HEK293 (cell line): ENCODE results near the gene GLIS1.
A peak's percentile ranks its signal among the peaks of the same experiment; 100 is the strongest.

Experiments used
- CTCF ChIA-PET: fragments of 350-600 bp; formaldehyde crosslinking; extraction: SDS; loops from one replicate; lab custom pipeline; 2021; ENCODE audit warnings: antibody characterized with exemption; lab: Yijun Ruan, JAX
- POLR2A ChIA-PET: fragments of 300-600 bp; formaldehyde crosslinking; extraction: SDS; loops from one replicate; lab custom pipeline; 2020; ENCODE audit warnings: antibody characterized with exemption, inconsistent platforms; lab: Yijun Ruan, JAX
- H3K27ac ChIP-seq: fragments of 200-500 bp; sonication (Bioruptor generic); 2 replicates; pipeline ENCODE4 v1.5.1; 2014; ENCODE audit warnings: low read depth, low read length, control low read depth, inconsistent platforms; ENCODE audit errors: extremely low read depth
- H3K36me3 ChIP-seq, 2 experiments: fragments of 200-500 bp in 1 of 2; sonication (Bioruptor generic) in 1 of 2; 1 replicate in 1 of 2; 2 replicates in 1 of 2; pipeline ENCODE4 v1.5.1; 2014 to 2017; ENCODE audit warnings: inconsistent platforms in 2 of 2, low read length in 2 of 2; ENCODE audit not compliant: control insufficient read depth in 2 of 2, insufficient read depth in 1 of 2
- H3K4me1 ChIP-seq: fragments of 200-500 bp; sonication (Bioruptor generic); 2 replicates; pipeline ENCODE4 v1.5.1; 2014; ENCODE audit warnings: mild to moderate bottlenecking, low read length, inconsistent platforms; ENCODE audit not compliant: control insufficient read depth, insufficient read depth
- H3K4me3 ChIP-seq: 2 replicates; pipeline ENCODE4 v1.5.1; 2011; ENCODE audit warnings: low read depth, mild to moderate bottlenecking, control low read depth, low read length, moderate library complexity
- H3K9me3 ChIP-seq: fragments of 200-500 bp; sonication (Bioruptor generic); 2 replicates; pipeline ENCODE4 v1.5.1; 2014; ENCODE audit warnings: low read depth, low read length, inconsistent platforms; ENCODE audit not compliant: control insufficient read depth, insufficient read depth
- EGR2 ChIP-seq: fragments of 450-650 bp; formaldehyde crosslinking; IDR thresholded peaks from 2 replicates; pipeline ENCODE4 v1.5.1; 2016; ENCODE audit warnings: low read depth, missing biosample characterization, missing genetic modification characterization
- KLF10 ChIP-seq: fragments of 450-650 bp; IDR thresholded peaks from 2 replicates; pipeline ENCODE4 v1.5.1; 2018; ENCODE audit warnings: missing biosample characterization, mild to moderate bottlenecking, missing genetic modification characterization
- PBX3 ChIP-seq: sonication (generic); formaldehyde crosslinking; IDR thresholded peaks from 2 replicates; pipeline ENCODE4 v1.8.1; 2022; ENCODE audit warnings: mild to moderate bottlenecking, moderate library complexity, missing genetic modification reagents
- TRIM28 ChIP-seq: IDR thresholded peaks from 2 replicates; pipeline ENCODE4 v1.6.1; 2011; ENCODE audit warnings: low read length, control low read depth, borderline replicate concordance
- ZBTB26 ChIP-seq: fragments of 450-650 bp; formaldehyde crosslinking; optimal IDR thresholded peaks from 2 replicates; pipeline ENCODE3; 2016; ENCODE audit warnings: missing biosample characterization, mild to moderate bottlenecking, missing genetic modification characterization
- ZBTB48 ChIP-seq: fragments of 450-650 bp; formaldehyde crosslinking; IDR thresholded peaks from 2 replicates; pipeline ENCODE4 v1.5.1; 2016; ENCODE audit warnings: missing biosample characterization, missing genetic modification characterization
- ZFP37 ChIP-seq: fragments of 450-650 bp; formaldehyde crosslinking; IDR thresholded peaks from 2 replicates; pipeline ENCODE4 v1.5.1; 2016; ENCODE audit warnings: missing biosample characterization, missing genetic modification characterization
- ZNF138 ChIP-seq: fragments of 450-650 bp; formaldehyde crosslinking; IDR thresholded peaks from 2 replicates; pipeline ENCODE4 v1.5.1; 2016; ENCODE audit warnings: missing biosample characterization, missing genetic modification characterization, borderline replicate concordance
- ZNF148 ChIP-seq: fragments of 450-650 bp; formaldehyde crosslinking; IDR thresholded peaks from 2 replicates; pipeline ENCODE4 v1.5.0; 2017; ENCODE audit warnings: missing biosample characterization, missing genetic modification characterization, borderline replicate concordance
- ZNF157 ChIP-seq: fragments of 450-650 bp; formaldehyde crosslinking; IDR thresholded peaks from 2 replicates; pipeline ENCODE4 v1.5.1; 2016; ENCODE audit warnings: missing biosample characterization, missing genetic modification characterization
- ZNF18 ChIP-seq: fragments of 450-650 bp; formaldehyde crosslinking; IDR thresholded peaks from 2 replicates; pipeline ENCODE4 v1.5.1; 2016; ENCODE audit warnings: missing biosample characterization, missing genetic modification characterization
- ZNF184 ChIP-seq: fragments of 450-650 bp; IDR thresholded peaks from 2 replicates; pipeline ENCODE4 v1.5.1; 2018; ENCODE audit warnings: missing biosample characterization, mild to moderate bottlenecking, missing genetic modification characterization
- ZNF2 ChIP-seq: fragments of 450-650 bp; formaldehyde crosslinking; IDR thresholded peaks from 2 replicates; pipeline ENCODE4 v1.5.1; 2016; ENCODE audit warnings: missing biosample characterization, missing genetic modification characterization
- ZNF211 ChIP-seq: fragments of 450-650 bp; formaldehyde crosslinking; IDR thresholded peaks from 2 replicates; pipeline ENCODE4 v1.5.1; 2016; ENCODE audit warnings: low read depth, missing biosample characterization, missing genetic modification characterization
- ZNF24 ChIP-seq: fragments of 450-650 bp; formaldehyde crosslinking; IDR thresholded peaks from 2 replicates; pipeline ENCODE4 v1.5.1; 2016; ENCODE audit warnings: missing biosample characterization, missing genetic modification characterization
- ZNF266 ChIP-seq: fragments of 450-650 bp; formaldehyde crosslinking; IDR thresholded peaks from 2 replicates; pipeline ENCODE4 v1.5.1; 2016; ENCODE audit warnings: missing biosample characterization, missing genetic modification characterization, low read depth
- ZNF280C ChIP-seq: fragments of 450-650 bp; formaldehyde crosslinking; IDR thresholded peaks from 2 replicates; pipeline ENCODE4 v1.5.1; 2016; ENCODE audit warnings: missing biosample characterization, missing genetic modification characterization
- ZNF341 ChIP-seq: fragments of 450-650 bp; formaldehyde crosslinking; IDR thresholded peaks from 2 replicates; pipeline ENCODE4; 2016; ENCODE audit warnings: low read depth, missing biosample characterization, missing genetic modification characterization
- ZNF366 ChIP-seq: fragments of 450-650 bp; formaldehyde crosslinking; conservative IDR thresholded peaks from 2 replicates; pipeline ENCODE4 v1.5.1; 2016; ENCODE audit warnings: missing biosample characterization, missing genetic modification characterization
- ZNF423 ChIP-seq: fragments of 450-650 bp; formaldehyde crosslinking; IDR thresholded peaks from 2 replicates; pipeline ENCODE4 v1.5.1; 2016; ENCODE audit warnings: missing biosample characterization, missing genetic modification characterization
- ZNF433 ChIP-seq: fragments of 450-650 bp; formaldehyde crosslinking; IDR thresholded peaks from 2 replicates; pipeline ENCODE4 v1.5.1; 2016; ENCODE audit warnings: missing biosample characterization, missing genetic modification characterization, low read depth
- ZNF521 ChIP-seq: fragments of 450-650 bp; formaldehyde crosslinking; IDR thresholded peaks from 2 replicates; pipeline ENCODE4 v1.5.1; 2017; ENCODE audit warnings: missing biosample characterization, mild to moderate bottlenecking, missing genetic modification characterization
- ZNF580 ChIP-seq: fragments of 450-650 bp; formaldehyde crosslinking; IDR thresholded peaks from 2 replicates; pipeline ENCODE4 v1.5.1; 2016; ENCODE audit warnings: missing biosample characterization, missing genetic modification characterization
- ZNF623 ChIP-seq: fragments of 450-650 bp; formaldehyde crosslinking; IDR thresholded peaks from 2 replicates; pipeline ENCODE4 v1.5.1; 2016; ENCODE audit warnings: missing biosample characterization, missing genetic modification characterization
- ZNF677 ChIP-seq: fragments of 450-650 bp; IDR thresholded peaks from 2 replicates; pipeline ENCODE4 v1.5.0; 2018; ENCODE audit warnings: missing biosample characterization, mild to moderate bottlenecking, missing genetic modification characterization, moderate library complexity
- ZNF76 ChIP-seq: fragments of 450-650 bp; formaldehyde crosslinking; IDR thresholded peaks from 2 replicates; pipeline ENCODE4; 2016; ENCODE audit warnings: low read depth, missing biosample characterization, missing genetic modification characterization, borderline replicate concordance
- ZNF768 ChIP-seq: fragments of 450-650 bp; formaldehyde crosslinking; IDR thresholded peaks from 2 replicates; pipeline ENCODE4 v1.5.1; 2018; ENCODE audit warnings: missing biosample characterization, mild to moderate bottlenecking, missing genetic modification characterization
- ZNF776 ChIP-seq: fragments of 450-650 bp; formaldehyde crosslinking; IDR thresholded peaks from 2 replicates; pipeline ENCODE4 v1.5.0; 2017; ENCODE audit warnings: missing biosample characterization, missing genetic modification characterization, borderline replicate concordance
- ZNF777 ChIP-seq: fragments of 450-650 bp; formaldehyde crosslinking; IDR thresholded peaks from 2 replicates; pipeline ENCODE4 v1.5.1; 2017; ENCODE audit warnings: missing biosample characterization, missing genetic modification characterization, borderline replicate concordance
- ZNF830 ChIP-seq: fragments of 450-650 bp; IDR thresholded peaks from 2 replicates; pipeline ENCODE4 v1.5.0; 2018; ENCODE audit warnings: missing biosample characterization, missing genetic modification characterization, low read depth, mild to moderate bottlenecking, moderate library complexity

Gene GLIS1

GRCh38 chr1:53631622-53632310 lies 107.2 kb downstream of the GLIS1 start:
- no peaks in the 10 kb centered on the region for H3K36me3 ChIP-seq
- POLR2A ChIA-PET, result no interaction called here
- H3K27ac ChIP-seq, result no peak overlapping the region
- CTCF ChIA-PET, result no interaction called here
- H3K4me1 ChIP-seq, result no peaks in the 10 kb centered on the region
- H3K9me3 ChIP-seq, result no peaks in the 10 kb centered on the region
- H3K4me3 ChIP-seq, result no peak overlapping the region
- TF ChIP-seq ZNF830 (tag by site-specific recombination) (no peak), ZNF423 (tag by site-specific recombination) (0 out of 2 replicates have a peak, but pooled peaks have one; percentile 11), ZNF148 (tag by site-specific recombination) (no peak), ZNF138 (no peak), ZBTB48 (tag by site-specific recombination) (no peak), ZNF768 (no peak), ZFP37 (tag by site-specific recombination) (no peak), ZNF580 (no peak), ZNF433 (tag by site-specific recombination) (no peak), ZNF157 (0 out of 2 replicates have a peak, but pooled peaks have one; percentile 24), ZNF184 (tag by site-specific recombination) (no peak), KLF10 (tag by site-specific recombination) (no peak), EGR2 (tag by site-specific recombination) (no peak), ZNF677 (tag by site-specific recombination) (no peak), ZNF211 (tag by site-specific recombination) (no peak), ZNF18 (tag by site-specific recombination) (peak; percentile 97), ZNF341 (tag by site-specific recombination) (0 out of 2 replicates have a peak, but pooled peaks have one; percentile 37), ZNF366 (tag by site-specific recombination) (no peak), ZNF24 (tag by site-specific recombination) (no peak), ZNF76 (tag by site-specific recombination) (no peak), ZNF777 (no peak), PBX3 (CRISPR knock-in tag) (no peak), ZBTB26 (tag by site-specific recombination) (no peak), ZNF280C (tag by site-specific recombination) (no peak), ZNF623 (tag by site-specific recombination) (0 out of 2 replicates have a peak, but pooled peaks have one; percentile 31), TRIM28 (no peak), ZNF2 (tag by site-specific recombination) (no peak), ZNF776 (tag by site-specific recombination) (0 out of 2 replicates have a peak, but pooled peaks have one; percentile 14), ZNF266 (tag by site-specific recombination) (0 out of 2 replicates have a peak, but pooled peaks have one; percentile 5), ZNF521 (tag by site-specific recombination) (0 out of 2 replicates have a peak, but pooled peaks have one; percentile 57)
